SW 1271 (cell line): ENCODE data around the gene OR1B1.
"Not testable (repeated sequence)": the region's sequence is repeated elsewhere in the genome, so short reads cannot be mapped to it uniquely, and the experiment has no call there.

Source experiments
- DNase-seq, 2 experiments: peaks; one replicate each; lab custom pipeline; 2025; lab: John Stamatoyannopoulos, UW

Gene OR1B1

DNA sequence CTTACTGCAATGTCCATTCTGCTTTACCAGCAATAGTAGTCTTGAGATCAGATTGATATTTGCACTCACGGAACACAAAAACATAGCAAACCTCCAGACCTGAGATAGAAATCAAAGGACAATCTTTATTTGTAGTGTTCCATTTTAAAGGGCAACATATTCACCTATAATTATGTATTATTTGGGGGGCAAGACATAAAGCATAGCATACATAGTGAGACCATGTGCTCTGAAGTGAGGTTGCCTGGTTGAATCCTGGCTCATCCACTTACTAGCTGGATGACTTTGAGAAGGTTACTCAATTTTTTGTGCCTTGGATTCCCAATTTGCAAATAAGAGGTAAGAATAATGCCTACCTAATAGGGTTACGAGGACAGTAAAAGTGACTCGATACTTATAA lies at the start of gene OR1B1:
Gene OR1B1 (minus strand): TSS at position 101 of the 400 bp plus-strand sequence.
- DNase-seq, result no peak

DNA sequence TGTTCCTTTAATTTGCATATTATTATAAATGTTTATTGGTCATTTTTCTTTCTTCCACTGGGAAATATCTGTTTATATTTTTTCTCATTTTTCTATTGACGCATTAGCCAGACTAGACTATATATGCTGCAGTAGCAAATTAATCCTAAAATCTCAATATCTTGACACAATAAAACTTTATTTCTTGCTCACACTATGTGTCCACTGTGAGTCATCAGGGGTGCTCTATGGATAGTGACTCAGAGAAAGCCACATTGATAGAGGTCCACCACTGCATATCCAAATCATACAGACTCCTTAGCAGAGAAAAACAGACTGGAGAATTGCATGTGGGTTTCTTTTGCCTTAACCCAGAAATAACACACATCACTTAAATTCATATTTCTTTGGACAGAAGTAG lies 38.3 kb upstream of the OR1B1 start:
- DNase-seq, result no peak

DNA sequence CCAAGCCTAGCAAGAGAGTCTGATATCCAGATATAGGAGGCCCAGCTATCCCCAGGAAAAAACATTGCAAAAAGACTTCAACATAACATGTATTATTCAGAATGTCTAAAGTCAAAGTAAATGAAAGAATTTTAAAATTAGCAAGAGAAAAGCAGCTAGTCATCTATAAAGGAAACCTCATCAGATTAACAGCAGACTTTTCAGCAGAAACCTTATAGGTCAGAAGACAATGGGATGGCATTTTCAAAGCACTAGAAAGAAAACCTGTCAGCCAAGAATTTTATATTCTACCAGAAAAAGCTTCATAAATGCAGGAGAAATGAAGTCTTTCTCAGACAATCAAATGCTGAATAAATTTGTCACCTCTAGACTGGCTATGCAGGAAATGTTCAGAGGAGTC lies 27.4 kb upstream of the OR1B1 start:
- DNase-seq, result no peak

GRCh38 chr9:122672481-122672880 lies 15.1 kb upstream of the OR1B1 start:
- DNase-seq, result no peak

- DNase-seq, result no peak
These were observed 4.0 kb upstream of the OR1B1 start, which contains the start of gene OR1L1 for GRCh38 chr9:122661416-122661815. TSS of gene OR1L1 (plus strand) at chr9:122661716. CDS start at chr9:122661716, 0 bp downstream.

DNA sequence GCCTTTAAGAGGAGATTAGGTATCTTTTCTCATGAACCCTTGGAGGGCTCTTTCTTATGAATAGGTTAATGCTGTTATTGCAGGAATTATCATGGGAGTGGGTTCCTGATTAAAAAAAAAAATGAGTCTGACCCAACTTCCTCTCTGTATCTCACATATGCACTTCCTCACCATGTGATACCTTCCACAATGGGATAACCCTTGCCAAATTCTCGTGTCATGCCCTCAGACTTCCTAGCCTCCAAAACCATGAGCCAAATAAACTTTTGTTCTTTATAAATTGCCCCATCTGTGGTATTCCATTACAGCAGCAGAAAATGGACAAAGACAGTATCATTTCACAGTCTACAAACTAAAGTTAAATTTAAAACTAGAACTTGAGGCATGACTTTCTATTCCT lies 1.0 kb downstream of the OR1B1 start:
- DNase-seq, result no peak

DNA sequence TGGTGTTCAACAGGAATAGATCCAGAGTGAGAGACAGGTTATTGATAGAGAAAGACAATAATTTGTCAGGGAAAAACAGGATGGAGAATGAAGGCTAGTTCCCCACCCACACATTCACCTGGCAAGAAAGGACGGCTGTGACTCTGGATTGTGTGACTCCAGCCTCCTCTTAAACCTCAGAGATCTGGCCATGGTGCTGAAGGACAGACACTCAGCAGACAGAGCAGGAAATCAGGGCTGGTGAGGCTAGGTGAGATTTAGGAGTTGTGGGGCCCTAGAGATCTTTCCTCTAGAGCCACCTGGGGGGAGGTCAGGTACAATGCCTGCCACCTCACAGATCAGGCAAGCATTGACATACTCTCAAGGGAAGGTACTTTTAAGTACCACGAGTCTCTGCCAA lies 15.2 kb downstream of the OR1B1 start:
- DNase-seq, result no peak

DNA sequence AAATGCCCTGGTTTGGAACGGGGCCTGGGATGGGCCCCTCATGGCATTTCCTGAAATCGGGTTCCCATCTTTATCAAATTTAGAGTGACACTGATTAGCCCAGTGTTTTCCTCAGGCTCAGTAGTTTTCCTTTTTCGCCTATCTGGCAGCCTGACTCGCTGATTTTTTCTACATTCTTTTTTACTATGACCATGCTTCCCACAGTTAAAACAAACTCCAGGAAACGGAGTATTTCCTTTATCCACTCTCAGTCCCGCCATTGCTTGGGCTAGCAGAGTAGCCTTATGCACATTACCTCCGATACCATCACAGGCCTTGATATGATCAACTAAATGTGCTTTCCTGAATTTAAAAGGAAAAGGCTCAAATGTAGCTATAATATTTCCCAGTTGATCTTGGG lies 37.4 kb downstream of the OR1B1 start:
- DNase-seq, result no peak

- no peak for DNase-seq
These were observed 43.1 kb downstream of the OR1B1 start, which contains the start of gene OR1Q1 for GRCh38 chr9:122614362-122614761. TSS of gene OR1Q1 (plus strand) at chr9:122614738. CDS start at chr9:122614738, 0 bp downstream.

GRCh38 chr9:122609804-122610203 lies 47.6 kb downstream of the OR1B1 start:
- no peak for DNase-seq

DNA sequence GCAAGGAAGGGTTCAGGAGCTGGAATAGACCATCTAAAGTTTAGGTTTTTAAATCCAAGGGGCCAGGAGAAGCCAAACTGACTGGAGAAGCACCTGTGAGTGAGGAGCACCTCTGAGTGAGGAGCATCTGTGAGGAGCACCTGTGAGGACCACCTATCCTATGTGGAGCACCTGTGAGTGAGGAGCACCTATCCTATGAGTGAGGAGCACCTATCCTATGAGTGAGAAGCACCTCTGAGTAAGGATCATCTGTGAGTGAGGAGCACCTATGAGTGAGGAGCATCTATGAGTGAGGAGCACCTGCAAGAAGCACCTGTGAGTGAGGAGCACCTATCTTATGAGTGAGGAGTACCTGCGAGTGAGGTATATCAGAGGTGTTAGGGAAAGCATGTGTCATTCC lies 50.8 kb downstream of the OR1B1 start:
- DNase-seq, result no peak

- no peak for DNase-seq
These were observed 51.7 kb downstream of the OR1B1 start for GRCh38 chr9:122605691-122606090.

- not testable (repeated sequence) for DNase-seq
These were observed 74.1 kb downstream of the OR1B1 start, which contains the start of gene OR1L8 for GRCh38 chr9:122583284-122583683. TSS of gene OR1L8 (minus strand) at chr9:122583384. CDS start at chr9:122568477, 14,907 bp downstream.

DNA sequence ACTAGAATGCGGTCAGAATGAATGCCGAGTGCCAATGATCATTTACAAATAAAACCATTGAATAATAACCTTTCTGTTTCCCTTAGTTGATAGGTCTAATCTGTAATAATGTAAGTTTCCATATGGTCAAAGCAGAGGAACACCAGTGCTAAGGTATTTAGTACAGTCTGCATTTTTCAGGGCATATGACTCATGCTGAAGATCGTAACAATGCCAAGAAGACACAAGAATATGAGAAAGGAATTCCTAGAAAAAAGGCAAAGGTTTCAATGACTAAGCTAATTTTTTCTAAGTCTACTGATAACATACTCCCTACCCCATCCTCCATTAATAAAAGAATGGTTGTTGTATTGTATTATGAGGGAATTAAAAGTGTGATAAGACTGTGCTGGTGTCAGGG lies 77.1 kb downstream of the OR1B1 start:
- peak in 1 of 2 experiments; percentile 74 for DNase-seq

DNA sequence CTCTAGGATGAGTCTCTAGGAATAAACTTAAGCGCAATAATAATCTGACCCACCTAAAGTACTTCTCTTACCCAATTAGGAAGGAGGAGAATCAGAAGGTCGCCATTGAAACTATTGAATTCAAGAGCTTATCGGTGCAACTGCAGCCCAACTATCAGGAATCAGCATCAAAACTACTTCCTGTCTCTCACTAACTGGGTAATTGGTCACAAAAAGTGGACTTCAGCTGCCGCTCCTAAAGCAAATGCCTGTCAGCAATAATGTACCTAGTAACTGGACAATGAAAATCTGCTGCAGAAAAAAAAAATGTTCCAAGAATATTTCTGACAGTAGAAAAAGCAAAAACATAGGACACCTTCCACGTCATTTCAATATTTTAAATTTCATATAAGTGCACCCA lies 77.6 kb downstream of the OR1B1 start:
- DNase-seq, result no peak
